GM12892 (cell line): ENCODE results near the gene STIM2.
"Not testable (repeated sequence)": the region's sequence is repeated elsewhere in the genome, so short reads cannot be mapped to it uniquely, and the experiment has no call there.

Source experiments
- DNase-seq: peaks from one replicate; pipeline ENCODE4 v3.0.0; 2011; ENCODE audit not compliant: insufficient read length
- FAIRE-seq: peaks from 2 replicates; lab custom pipeline; 2011; peaks lifted over from hg19 to GRCh38; lab: Jason Lieb, UNC
- POLR2A ChIP-seq: IDR thresholded peaks from 2 replicates; pipeline ENCODE4 v1.6.1; 2011; ENCODE audit warnings: low read depth, low read length, control low read depth
- POLR2AphosphoS5 ChIP-seq: IDR thresholded peaks from 2 replicates; pipeline ENCODE4 v1.6.1; 2011; ENCODE audit warnings: low read depth, low read length, control low read depth
- TAF1 ChIP-seq: IDR thresholded peaks from 2 replicates; pipeline ENCODE4 v1.6.1; 2011; ENCODE audit warnings: low read depth, mild to moderate bottlenecking, control low read depth, low read length, borderline replicate concordance

Gene STIM2

GRCh38 chr4:27017623-27018022, 157.0 kb downstream of the STIM2 start:
- DNase-seq = no peak
- TF ChIP-seq TAF1 (no peak), POLR2AphosphoS5 (no peak), POLR2A (no peak)
- FAIRE-seq = no peak

DNA sequence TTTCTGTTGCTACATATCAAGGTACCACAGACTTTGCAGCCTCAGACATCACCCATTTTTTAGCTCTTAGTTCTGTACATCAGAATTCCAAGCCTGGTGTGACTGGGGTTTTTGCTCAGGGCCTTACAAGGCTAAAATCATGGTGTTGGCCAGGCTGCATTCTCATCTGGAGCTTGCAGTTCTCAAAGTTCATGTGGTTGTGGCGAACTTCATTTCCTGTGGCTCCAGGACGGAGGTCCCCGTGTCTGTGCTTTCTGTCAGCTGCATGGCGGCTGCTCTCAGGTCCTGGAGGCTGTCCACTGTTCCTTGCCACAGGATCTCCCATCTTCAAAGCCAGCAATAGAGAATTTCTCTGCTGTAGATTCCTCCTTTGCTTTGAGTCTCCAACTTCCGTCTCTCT, 157.4 kb downstream of the STIM2 start:
- TF ChIP-seq POLR2AphosphoS5 = no peak
- no peak for TF ChIP-seq POLR2A
- no peak for TF ChIP-seq TAF1
- FAIRE-seq (no peak), DNase-seq (no peak)

- TF ChIP-seq POLR2AphosphoS5 = no peak
- no peak for TF ChIP-seq POLR2A
- TF ChIP-seq TAF1 = no peak
- no peak for FAIRE-seq
- no peak for DNase-seq
Measured at GRCh38 chr4:27018910-27019309, 158.3 kb downstream of the STIM2 start.

DNA sequence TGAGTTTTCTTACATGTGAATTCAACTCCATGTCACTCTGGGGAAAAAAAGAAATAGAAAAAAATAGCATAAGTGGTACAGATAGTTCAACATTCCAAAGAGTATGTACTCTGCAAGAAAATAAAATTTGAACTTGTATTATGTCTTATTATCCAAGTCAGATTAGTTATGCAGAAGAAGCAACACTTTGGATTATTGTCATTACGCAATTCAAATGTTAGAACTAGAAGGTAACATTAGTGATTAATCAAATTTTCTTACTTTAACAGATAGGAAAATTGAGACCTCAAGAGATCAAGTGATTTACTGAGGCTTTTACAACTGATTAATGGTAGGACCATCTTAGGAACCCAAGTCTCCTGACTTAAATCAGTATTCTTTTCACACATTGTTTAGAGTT, 159.1 kb downstream of the STIM2 start:
- DNase-seq (no peak), FAIRE-seq (no peak)
- TF ChIP-seq TAF1 = no peak
- TF ChIP-seq POLR2A = no peak
- no peak for TF ChIP-seq POLR2AphosphoS5

DNA sequence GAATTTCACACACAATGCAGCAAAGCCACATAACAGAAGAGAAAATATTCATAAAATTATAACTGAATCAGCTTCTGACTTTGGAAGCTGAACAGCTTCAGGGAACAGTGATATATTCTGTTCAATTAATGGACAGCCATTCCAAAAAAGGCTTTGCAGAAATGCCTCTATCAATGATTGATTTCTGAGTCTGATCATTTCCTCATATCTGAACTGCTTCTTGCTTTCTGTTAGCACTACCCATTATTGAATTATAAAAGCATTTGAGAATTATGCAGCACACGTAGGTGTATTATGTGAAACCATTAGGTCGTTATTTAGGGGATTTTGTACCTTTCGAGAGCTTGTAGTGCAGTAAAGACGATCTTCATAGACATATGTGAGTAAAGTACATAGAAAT, 159.6 kb downstream of the STIM2 start:
- no peak for FAIRE-seq
- TF ChIP-seq TAF1 (no peak), POLR2AphosphoS5 (no peak), POLR2A (no peak)
- DNase-seq = no peak

DNA sequence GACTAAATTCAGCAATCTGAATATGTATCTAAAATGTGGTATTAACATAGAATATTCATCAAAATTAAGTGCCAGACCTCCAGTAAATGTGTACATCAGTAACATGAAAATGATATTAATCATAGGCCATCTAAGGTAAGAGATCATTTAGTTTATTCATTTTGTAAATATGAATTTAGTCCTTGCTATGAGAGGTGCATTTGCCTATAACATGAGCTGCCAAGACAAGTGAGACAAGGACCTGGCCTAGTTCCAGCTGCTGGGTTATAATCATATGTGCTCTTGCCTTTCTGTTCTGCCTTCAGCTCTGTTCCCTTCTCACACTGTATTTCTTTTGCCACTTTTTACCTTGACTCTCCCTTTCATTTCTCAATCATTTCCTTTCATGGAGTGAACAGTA, 160.0 kb downstream of the STIM2 start:
- TF ChIP-seq POLR2A = no peak
- no peak for TF ChIP-seq POLR2AphosphoS5
- TF ChIP-seq TAF1 = no peak
- DNase-seq (no peak), FAIRE-seq (no peak)

DNA sequence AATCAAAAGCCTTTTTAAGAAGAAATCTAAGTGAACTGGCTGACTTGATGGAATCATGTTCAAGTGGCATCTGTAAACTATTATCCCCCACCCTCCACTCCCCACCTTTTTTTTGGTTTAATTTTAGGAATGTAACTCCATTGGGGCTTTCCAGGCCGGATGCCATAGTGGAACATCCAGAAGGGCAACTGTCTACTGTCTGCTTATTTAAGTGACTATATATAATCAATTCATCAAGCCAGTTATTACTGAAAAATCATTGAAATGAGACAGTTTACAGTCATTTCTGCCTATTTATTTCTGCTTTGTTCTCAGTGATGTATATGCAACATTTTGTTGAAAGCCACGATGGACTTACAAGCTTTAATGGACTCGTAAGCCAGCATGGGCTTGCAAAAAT, 162.3 kb downstream of the STIM2 start:
- FAIRE-seq = no peak
- TF ChIP-seq POLR2AphosphoS5 = no peak
- no peak for TF ChIP-seq POLR2A
- no peak for TF ChIP-seq TAF1
- no peak for DNase-seq

DNA sequence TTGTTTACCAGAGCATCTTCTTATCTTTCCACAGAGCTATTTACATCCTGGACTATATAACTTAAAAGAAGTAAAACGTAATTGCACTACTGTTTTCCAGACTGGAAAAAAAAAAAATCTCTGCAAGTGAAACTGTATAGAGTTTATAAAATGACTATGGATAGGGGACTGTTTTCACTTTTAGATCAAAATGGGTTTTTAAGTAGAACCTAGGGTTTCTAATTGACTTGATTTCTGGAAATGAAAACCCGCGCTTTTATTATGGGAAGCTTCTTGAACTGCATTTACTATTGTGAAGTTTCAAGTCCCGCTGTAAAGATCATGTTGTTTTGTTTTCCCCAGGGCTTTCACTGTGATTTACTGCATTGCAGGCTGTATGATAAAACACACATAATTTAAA, 162.7 kb downstream of the STIM2 start:
- TF ChIP-seq POLR2AphosphoS5 = no peak
- TF ChIP-seq POLR2A = no peak
- no peak for TF ChIP-seq TAF1
- no peak for DNase-seq
- FAIRE-seq = no peak

DNA sequence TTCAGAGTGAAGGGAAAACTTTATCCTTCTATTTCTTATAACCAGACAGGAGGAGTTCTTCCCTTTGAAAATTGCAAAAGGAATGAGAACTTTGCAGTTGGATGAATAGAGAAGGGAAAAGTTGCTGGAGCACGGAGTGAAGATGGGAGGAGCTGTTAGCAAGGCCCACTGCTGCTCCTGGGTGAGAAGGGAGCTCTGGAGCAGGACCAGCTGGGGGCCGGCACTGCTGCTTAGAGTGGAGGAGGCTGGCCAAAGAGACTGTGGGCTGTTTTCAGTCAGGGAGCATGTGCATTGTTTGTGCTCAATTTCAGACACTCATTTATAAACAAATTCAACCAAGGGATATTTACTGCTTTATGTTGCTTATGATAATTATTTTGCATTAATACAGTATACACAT, 164.2 kb downstream of the STIM2 start:
- FAIRE-seq = no peak
- no peak for DNase-seq
- TF ChIP-seq TAF1 = no peak
- no peak for TF ChIP-seq POLR2A
- no peak for TF ChIP-seq POLR2AphosphoS5

DNA sequence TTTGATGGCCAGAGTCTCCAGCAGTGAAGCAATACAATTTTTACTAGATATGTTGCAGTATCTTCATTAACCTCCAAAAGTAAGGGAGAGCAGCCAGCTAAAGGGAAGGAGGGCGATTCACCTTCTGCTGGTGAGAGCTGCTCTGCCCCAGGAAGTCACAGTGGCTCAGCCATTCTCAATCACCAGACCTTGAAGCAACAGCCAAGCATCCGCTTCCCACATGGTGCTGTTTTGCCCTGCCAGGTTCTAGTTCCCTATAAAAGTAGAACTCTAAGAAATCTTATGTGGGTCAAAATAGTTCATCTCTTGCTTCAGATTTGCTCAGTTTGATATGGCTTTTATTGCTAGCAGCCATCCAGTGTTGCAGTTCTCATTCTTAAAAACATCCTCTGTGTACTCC, 166.8 kb downstream of the STIM2 start:
- DNase-seq (no peak), FAIRE-seq (no peak)
- TF ChIP-seq TAF1 = no peak
- no peak for TF ChIP-seq POLR2AphosphoS5
- TF ChIP-seq POLR2A = no peak

DNA sequence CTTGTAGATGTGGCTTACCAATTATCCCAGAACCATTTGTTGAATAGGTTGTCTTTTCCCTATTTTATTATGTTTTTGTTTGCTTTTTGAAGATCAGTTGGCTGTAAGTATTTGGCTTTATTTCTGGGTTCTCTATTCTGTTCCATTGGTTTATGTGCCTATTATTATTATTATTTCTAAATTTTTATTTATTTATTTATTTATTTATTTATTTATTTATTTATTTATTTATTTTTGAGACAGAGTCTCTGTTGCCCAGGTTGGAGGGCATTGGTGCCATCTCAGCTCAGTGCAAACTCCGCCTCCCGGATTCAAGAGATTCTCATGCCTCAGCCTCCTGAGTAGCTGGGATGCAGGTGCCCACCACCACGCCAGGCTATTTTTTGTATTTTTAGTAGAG, 174.5 kb downstream of the STIM2 start:
- FAIRE-seq, DNase-seq: not testable (repeated sequence)

DNA sequence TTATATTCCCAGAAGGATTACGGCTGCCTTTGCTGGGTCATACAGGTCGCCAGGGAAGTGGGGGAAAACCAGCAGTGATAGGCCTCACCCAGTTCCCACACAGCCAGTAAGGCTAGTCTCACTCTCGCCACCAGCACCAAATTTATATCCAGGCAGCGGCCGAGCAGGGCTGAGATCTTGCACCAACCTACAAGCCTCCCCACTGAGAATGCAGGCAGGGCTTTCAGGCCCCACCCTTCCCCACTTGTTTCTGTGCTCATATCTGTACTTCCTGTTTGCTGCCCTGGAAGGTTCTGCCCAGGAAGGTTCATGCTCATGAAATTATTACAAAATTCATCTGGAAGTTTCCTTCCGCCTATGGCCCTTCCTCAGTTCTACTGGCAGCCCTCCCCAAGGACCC, 179.7 kb downstream of the STIM2 start:
- TF ChIP-seq TAF1 = no peak
- no peak for DNase-seq
- FAIRE-seq = no peak

DNA sequence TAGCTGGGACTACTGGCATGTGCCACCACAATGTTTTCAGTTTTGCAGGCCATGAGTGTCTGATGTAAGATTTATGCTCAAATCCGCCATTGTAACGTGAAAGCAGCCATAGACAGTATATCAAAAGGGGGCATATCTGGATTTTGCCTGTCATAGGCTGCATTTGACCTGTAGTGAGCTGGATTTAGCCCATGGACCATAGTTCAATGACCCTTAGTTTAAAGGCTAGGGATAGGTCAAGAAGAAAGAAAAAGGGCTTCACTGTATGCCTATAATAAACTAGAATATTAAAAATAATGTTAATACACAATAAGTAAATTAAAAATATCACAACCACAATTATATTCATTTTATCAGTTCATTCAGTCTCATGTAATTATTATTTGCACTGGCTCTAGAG, 181.8 kb downstream of the STIM2 start:
- TF ChIP-seq POLR2AphosphoS5 = no peak
- TF ChIP-seq TAF1 = no peak
- no peak for TF ChIP-seq POLR2A
- DNase-seq (no peak), FAIRE-seq (no peak)
